HG03520 (cell line): ENCODE results near the gene C12orf42.
A peak's percentile ranks its signal among the peaks of the same experiment; 100 is the strongest.

Source experiments
- ATAC-seq: cut with Tn5 transposase; IDR thresholded peaks from one replicate; pipeline ENCODE4 v1.9.1; 2021; ENCODE audit warnings: mild to moderate bottlenecking, moderate library complexity; ENCODE audit not compliant: unreplicated experiment

Gene C12orf42

DNA sequence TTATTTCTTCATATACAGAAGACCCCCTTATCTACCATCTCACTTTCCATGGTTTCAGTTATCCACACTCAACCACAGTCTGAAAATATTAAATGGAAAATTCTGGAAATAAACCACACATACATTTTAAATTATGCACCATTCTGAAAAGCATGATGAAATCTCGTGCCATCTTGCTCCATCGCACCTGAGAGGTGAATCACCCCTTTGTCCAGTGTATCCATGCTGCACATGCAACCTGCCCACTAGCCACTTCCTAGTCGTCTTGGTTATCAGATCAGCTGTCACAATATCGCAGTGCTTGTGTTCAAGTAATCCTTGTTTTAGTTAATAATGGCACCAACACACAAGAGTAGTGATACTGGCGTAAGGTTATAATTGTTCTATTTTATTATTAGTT lies 145.7 kb downstream of the C12orf42 start:
- ATAC-seq = no peak

DNA sequence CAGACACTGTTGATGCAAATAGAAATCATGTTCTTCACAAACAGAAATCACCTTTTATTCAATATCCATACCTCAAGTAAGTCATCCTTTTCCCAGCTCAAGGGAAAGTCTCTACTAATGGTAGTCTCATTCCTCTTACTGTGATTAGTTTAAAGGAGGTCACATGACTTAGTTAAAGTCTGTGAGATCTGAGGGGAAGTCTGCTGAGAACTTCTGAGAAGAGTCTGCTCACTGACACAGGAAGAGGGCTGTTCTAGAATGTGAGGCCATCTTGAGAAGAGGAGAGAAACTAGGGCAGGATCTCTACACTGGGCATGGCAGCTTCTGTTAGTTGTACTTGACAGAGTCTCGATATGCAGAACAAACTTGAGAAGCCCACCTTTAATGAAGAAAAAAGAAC lies 146.8 kb downstream of the C12orf42 start:
- ATAC-seq = no peak

DNA sequence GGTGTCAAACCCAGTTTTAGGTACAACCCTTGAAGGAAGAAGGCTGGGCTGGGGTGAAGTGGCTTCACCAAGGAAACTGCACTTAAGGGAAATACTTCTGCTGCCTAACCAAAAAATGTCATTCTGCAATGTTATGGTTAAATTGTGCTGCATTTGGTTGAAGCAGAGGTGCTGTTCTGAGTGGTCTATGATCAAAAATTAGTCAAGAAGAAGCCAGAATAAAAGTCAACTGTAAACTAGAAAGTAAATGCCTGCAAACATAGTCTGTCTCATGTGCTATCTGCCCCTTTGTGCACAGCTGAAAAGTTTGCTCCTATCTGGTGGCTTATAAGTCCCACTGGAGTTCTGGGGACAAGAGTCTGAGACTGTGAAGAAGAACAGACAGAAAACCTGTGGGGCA lies 158.8 kb downstream of the C12orf42 start:
- no peak for ATAC-seq

DNA sequence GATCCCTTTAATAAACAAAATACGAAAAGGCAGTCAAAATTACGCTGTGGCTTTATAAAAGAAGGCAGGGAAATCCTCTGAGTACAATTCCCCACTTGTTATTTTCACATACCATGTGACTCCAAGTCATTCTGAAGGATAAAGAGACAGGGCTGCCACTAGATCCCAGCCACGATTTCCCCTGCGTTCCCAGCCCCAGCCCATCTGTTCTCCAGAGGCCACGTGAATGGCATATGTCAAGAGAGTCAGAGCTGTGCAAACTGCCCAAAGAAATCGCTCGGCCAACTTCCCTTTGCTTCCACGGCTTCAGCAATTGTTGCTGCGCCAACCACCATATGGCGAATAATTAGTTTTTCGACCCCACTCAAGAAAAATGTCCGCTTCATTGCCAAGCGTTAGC lies 161.3 kb downstream of the C12orf42 start:
- no peak for ATAC-seq

DNA sequence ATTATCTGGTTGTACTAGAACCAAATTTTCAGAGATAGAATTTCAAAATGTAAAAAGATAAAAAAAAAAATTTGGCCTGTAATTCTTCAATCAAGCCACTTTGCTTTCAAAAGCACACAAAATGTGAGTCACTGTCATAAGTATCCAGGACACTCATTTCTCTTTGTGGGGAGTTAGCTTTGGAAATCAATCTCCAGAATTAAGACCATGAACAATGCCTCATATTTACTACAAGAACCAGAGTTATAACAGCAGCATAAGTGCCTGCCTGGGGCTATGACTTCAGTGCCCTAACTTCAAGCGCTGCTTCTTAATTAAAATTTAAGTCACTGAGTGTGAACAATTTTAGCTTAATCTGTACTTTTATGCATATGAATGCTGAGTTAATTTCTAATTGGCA lies 162.1 kb downstream of the C12orf42 start:
- ATAC-seq = no peak

DNA sequence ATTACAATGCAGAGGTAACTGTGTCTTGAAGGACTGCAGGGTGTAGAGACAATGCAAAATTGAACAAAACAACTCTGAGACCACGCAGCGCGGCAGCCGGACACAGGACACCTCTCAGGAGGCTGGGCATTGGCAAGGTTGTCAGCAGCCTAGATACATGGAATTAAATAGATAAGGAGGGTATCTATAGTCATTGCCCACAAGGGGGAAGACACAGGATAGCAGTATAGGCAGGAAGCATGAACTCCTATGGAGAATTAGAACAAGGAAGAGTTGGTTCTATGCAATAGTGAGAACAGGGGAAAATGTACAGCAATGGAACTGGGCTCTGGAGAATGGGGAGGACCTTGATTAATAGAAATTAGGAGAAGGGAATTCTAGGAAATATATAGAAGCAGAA lies 164.1 kb downstream of the C12orf42 start:
- no peak for ATAC-seq

DNA sequence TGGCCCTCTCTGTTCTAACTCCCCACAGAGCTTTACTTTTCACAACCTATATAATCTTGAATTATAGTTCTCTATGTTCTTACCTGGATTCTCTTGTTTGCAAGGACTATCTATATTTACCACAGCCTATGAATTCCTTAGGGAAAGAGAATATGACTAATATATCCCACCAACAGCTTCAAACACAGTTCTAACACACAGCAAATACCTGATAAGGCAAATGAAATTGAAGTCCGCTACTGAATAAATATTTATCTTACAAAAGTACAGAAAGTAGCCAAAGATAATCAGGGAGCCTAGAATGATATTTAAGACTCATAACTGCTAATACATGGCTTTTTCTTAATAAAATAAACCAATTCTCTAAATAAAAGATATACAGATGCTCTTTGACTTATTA lies 165.1 kb downstream of the C12orf42 start:
- ATAC-seq = no peak

DNA sequence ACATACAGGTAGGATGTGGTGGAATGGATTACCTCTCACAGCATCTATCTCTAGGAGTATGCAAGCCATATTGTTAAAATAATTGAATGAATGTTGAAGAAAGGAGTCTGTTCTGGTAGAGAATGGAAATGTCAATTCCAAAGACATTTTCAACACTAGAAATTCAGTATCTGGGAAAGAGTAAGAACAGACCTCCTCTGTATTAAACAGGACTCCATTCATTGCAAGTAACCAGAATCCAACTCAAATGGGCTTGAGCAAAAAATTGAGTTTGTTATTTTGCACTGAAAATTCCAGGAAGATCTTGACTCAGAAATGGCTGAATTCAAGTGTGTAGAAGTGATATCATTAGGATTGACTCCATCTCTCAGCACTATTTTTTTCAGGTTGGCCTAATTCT lies 168.1 kb downstream of the C12orf42 start:
- ATAC-seq = no peak

DNA sequence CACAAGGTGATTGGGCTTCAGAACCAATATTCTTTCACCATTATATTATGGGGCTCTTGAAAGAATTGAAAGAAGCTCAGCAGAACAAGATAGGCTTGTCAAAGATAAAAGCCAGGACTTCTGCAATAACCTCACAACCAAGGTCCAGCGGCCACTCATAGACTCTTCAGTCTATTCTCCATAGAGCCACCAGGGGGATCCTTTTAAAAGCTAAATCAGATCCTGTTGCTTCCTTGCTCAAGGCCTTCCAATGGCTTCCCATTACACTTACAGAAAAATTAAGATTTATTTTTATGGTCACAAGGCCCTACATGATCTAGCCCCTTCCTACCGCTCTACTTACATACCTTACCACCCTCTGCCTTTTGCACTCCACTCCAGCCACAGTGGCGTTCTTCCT lies 169.6 kb downstream of the C12orf42 start:
- no peak for ATAC-seq

DNA sequence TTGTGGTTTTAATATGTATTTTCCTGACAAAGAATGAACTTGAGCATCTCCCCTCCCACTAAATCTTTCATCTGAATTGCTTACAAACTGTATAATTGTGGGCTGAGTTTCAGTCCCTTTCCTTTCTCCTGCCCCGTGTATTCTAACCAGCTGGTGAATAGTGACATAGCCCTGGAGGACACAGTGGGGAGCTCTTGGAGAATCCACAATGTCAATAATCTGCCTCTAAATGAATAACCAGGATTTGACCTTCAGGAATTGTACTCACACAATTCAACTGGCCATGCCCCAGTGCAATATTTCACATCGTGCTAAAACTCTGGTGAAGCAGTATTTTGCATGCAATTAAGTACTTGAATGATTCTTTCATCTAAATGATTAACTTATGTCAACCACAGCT lies 177.2 kb downstream of the C12orf42 start:
- ATAC-seq = no peak

DNA sequence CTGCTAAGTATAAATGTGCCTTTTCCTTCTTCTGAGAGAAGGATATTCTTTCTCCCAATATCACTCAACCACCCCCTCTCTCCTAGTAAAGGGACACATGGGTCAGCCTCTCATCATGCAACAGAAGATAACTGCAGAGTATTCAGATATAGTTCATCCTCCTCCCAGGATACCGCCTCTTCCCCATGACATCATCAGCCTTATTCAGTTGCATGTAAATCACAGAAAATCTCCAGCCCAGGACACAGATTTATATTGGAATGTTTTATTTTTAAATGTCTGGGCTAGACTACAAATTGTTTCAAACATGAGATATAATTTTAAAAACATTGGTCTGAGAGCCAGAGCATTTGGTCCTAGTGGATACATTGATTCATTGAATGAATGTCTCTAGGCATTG lies 178.5 kb downstream of the C12orf42 start:
- ATAC-seq = no peak

DNA sequence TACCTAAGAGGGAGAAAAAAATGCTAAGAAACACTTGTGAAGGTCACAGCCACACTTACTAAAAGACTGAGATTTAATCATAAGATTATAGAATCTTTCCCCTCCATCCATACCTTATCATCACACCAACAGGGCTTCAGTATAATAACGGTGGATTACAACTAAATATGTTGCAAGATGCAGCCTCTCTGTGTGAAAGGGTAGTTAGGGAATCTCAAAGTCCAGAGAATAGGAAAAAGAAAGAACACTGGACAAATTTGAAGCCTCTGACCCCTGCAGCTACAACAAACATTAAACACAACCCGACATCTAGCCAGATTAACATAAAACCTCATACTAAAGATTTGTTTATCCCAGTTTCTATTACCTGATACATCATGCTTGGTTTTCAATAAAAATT lies 181.0 kb downstream of the C12orf42 start:
- ATAC-seq = no peak

DNA sequence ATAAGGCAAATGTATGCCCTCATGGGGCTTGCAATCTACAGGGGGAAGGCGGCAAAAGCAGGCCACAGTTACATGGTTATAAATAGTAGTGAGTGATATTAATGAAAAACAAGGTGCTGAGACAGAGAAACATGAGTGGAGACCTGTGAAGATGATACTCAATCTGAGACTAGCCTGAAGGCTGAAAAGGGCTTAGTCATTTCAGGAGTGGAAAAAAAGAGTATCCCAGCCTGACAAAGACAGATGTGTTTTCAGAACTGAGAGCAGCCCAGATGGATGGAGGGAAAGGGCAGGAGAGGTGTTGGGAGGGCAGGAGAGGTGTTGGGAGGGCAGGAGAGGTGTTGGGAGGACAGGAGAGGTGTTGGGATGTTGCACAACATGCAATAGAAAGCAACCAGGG lies 181.9 kb downstream of the C12orf42 start:
- ATAC-seq = peak; percentile 48

DNA sequence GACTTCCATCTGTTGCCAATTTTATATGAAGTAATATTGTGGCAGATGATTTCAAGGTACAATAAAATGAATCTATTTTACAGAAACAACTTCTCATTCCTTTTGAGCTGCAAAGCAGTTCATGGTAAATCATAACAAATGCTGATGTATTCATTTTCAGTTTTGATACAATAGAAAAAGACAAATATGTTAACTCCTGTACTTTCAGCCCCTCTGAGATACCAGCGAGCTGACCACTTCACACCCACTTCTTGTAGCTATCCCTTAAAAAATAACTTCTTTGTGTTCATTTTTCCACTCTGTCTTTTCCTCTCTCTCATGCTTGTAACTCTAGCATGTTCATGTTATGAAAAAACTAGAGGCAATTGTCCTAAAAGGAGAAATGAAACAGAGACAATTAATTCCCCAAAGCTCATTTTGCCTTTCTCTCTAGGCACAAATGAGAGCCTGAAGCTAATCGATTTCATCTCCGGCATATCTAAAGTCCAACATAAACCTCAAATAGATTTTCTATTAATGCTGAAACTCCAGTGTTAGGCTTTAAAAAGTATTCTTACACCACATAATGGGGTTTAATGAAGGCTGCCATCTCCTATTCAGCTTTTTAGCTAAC lies 182.9 kb downstream of the C12orf42 start:
- no peak for ATAC-seq

DNA sequence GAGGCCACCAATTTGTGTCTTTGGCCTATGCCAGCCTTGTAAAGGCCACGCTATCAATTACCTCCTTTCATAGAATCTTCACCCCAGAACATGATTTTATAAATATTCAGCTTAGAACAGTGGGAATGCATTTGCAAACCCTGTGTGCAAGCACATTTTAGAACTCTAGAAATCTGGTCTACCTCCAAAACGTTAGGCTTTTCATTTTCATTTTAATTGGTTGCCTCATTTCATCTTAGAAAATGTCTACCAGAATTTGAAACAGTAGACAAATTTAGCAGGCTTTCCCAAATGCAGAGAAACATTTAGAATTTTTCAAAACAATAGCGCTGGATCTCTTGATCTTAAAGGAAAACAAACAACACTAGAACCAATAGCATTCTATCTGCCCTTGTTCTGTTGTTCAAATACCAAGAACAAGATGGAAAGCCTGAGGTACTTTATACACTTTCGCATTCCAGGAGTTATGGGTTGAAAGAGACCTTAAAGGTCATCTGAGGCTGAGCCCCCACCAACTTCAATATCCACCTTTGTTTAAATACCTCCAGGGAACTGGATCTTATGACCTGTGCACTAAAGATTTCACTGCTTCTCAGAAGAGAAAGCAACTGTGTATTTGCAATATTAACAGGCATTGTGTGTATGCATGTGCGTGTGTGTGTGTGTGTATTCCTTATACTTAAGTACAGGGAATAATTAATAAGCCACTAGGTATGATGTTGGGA lies 185.1 kb downstream of the C12orf42 start:
- ATAC-seq = no peak

DNA sequence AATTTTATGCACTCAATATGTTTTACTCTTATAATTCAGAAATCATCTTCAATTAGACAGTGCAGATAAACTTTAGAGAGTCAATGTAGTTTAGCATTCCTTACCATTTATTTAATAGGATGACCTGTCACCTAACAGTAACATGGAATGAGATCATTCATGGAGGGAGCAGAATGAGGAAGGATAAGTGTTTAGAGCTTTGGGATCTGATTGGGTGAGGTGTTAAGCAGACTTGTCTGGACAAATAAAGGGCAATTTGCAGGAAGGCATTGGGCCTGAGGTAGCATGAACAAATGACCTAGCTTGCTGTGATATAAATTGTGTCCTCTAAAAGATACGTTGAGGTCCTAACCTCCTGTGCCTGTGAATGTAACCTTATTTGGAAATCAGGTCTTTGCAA lies 187.4 kb downstream of the C12orf42 start:
- no peak for ATAC-seq

DNA sequence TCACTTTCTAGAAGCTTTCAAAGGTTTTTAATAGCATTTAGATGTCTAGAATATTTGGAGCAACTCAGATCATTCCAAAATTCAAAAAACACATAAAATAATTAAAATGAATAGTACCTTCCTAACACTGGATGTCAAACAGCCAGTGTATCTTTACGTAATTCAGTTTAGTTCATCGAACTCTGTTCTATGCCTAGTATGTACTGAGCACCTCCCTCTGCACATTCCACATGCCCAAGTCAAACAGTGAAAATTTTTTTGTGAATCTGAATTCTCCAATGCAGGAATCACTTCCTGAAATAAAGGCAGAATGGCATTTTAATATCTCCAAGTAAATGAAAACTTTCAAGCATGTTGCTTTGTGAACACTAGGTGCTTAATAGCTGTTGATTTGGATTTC lies 192.3 kb downstream of the C12orf42 start:
- no peak for ATAC-seq

DNA sequence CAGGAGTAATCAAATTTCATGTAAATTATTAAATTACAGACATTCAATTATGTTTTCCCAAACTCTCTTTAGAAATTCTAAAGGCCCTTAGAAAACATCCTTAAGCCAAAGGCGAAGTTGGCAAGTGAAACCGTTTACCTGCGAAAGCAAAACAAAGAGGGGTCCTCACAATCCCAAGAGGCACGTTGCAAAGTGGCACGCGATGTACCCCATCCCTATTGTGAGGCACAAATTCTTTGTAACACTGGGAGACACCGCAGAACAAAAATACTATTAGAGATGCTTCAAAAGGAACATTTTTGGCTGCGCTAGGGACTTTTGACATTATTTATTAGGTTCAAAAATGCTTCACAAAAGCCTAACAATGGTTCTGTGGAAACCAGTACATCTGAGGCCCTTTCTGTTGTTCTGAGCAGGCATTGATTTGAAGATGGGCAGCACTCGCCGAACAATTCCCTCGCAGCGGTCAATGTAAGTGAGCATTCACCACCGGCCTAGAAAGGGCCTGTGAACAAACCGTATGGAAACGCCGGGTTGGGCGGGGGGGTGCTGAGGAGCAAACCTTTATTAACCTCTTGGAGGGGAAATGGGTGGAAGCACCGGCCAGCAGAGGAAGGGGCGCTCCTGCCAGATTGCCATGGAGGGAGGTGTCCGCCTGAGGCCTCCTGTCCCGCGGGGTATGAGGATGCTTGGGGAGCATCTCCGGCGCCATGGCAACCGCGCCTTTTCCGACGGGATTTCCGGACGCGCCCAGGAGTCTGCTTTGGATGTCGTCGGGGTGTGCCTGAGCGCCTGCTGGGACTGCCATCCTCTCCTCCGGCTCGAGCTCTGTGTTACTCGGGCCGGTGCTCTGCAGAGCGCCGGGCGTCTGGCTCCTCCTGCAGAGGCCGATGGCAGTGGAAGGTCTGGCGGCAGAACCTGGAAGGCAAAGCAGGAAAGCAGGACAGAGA lies 193.9 kb downstream of the C12orf42 start:
- ATAC-seq = no peak

DNA sequence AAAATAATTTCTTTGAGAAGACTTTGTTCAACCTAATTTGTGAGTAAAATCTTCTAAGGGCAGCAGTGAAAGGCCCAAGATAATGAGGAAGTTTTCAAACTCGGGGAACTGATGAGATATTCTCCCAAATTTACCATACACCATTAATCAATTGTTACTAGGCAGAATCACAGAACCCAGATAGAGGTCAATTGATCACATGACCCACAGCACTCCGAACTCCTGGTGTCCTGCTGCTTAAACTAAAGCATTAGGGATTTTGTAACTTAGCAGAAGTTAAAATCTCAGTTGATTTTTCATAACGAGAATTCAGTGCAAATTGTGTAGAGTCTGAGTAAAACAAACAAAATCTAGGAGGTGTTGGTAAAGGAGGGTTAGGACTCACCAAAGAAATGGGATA lies 207.8 kb downstream of the C12orf42 start:
- ATAC-seq = no peak

DNA sequence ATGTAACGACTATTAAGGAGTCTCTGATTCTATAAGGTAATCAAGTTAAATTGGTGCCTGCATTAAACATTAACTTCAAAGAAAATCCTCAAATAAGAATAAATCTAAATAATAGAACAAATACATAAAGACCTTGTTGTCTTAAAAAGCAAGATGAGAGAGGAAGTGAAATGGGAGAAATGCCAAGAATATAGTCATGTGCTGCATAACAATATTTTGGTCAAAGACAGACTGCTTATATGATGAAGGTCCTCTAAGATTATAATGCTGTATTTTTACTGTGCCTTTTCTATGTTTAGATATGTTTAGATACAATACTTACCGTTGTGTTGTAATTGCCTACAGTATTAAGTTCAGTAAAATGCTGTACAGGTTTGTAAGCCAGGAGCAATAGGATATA lies 213.6 kb downstream of the C12orf42 start:
- no peak for ATAC-seq

DNA sequence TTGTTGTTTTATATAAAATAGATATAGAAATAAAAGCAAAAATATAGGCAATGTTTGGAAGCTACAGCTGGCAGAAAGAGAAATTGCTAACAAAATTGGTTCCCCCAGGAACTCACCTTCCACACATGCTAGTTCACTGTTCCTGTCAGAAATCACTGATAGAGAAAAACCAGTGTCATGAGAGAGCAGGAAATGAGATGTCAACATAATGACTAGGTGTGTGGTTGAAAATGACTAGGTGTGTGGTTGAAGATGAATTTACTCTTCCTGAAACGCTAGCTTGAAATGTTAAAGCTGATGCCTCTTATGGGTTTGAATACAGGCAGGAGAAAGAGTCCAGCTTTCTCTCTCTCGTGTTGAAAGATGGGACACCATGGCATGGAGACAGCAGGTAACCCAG lies 216.3 kb downstream of the C12orf42 start:
- ATAC-seq = peak; percentile 91

DNA sequence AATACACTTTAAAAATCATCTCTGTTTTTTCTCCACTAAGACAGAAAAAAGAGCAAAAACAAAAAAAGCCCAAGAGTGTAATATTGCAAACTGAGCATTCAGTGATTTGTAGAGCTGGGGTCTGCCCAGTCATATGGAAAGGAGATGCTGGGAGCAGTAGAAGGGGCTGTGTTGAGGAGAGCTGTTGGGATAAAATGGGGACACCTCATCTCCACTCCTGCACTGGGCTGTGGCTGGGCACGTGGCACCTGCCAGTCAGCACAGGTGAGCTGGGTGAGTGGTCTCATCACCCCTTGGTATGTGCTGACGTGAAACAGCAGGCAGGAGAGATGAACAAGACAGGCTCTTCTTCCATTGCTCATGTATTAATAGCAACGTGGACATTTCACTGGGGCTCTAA lies 217.4 kb downstream of the C12orf42 start:
- no peak for ATAC-seq
